Common myeloid progenitor, CD34-positive (primary cell): Measurements from ENCODE around the gene SLC17A9.

Experiments
- CTCF ChIA-PET: fragments of 350-600 bp; sonication (Branson Sonifier 250); formaldehyde crosslinking; loops from one replicate; lab custom pipeline; 2021; ENCODE audit warnings: antibody characterized with exemption; lab: Charles Lee
- POLR2A ChIA-PET: fragments of 350-600 bp; sonication (Branson Sonifier 250); formaldehyde crosslinking; loops from one replicate; lab custom pipeline; 2021; ENCODE audit warnings: antibody characterized with exemption; lab: Charles Lee
- DNase-seq, 3 donors: peaks; one replicate each; pipeline versions ENCODE4 v3.0.0 to v3.0.0-alpha.2; 2013
- H3K27ac ChIP-seq, 2 experiments: 1 replicate in 1 of 2; 2 replicates in 1 of 2; pipeline ENCODE4 v1.7.0; 2013; ENCODE audit warnings: inconsistent platforms in 2 of 2, low read length in 2 of 2, mild to moderate bottlenecking in 2 of 2, low read depth in 1 of 2, moderate library complexity in 1 of 2; ENCODE audit not compliant: severe bottlenecking in 2 of 2, insufficient read depth in 1 of 2, poor library complexity in 1 of 2
- H3K27me3 ChIP-seq, 5 experiments: replicated peaks in 2 of 5; 1 replicate in 3 of 5; 2 replicates in 2 of 5; pipeline versions ENCODE4 v1.6.1 to v1.7.0; 2013; ENCODE audit warnings: low read length in 4 of 5, mild to moderate bottlenecking in 2 of 5, moderate library complexity in 2 of 5, inconsistent platforms in 1 of 5; ENCODE audit not compliant: insufficient read depth in 5 of 5, control insufficient read depth in 4 of 5
- H3K36me3 ChIP-seq, 4 experiments: 1 replicate in 2 of 4; 2 replicates in 2 of 4; pipeline versions ENCODE4 v1.6.1 to v1.7.0; 2013; ENCODE audit warnings: low read length in 3 of 4, control low read depth in 1 of 4, mild to moderate bottlenecking in 1 of 4; ENCODE audit not compliant: control insufficient read depth in 4 of 4, insufficient read depth in 4 of 4
- H3K4me1 ChIP-seq, 4 experiments: 1 replicate in 3 of 4; 2 replicates in 1 of 4; pipeline versions ENCODE4 v1.6.1 to v1.7.1; 2013; ENCODE audit warnings: low read length in 3 of 4, mild to moderate bottlenecking in 3 of 4, control low read depth in 1 of 4, inconsistent platforms in 1 of 4, moderate library complexity in 1 of 4; ENCODE audit not compliant: control insufficient read depth in 4 of 4, insufficient read depth in 4 of 4; ENCODE audit errors: control extremely low read depth in 1 of 4
- H3K4me3 ChIP-seq, 7 experiments: 1 replicate in 4 of 7; 2 replicates in 3 of 7; pipeline versions ENCODE4 v1.5.1 to v1.7.0; 2013; ENCODE audit warnings: mild to moderate bottlenecking in 7 of 7, low read length in 6 of 7, moderate library complexity in 6 of 7, inconsistent platforms in 2 of 7, low read depth in 2 of 7, control low read depth in 1 of 7; ENCODE audit not compliant: insufficient read depth in 4 of 7, control insufficient read depth in 1 of 7; ENCODE audit errors: extremely low read depth in 1 of 7
- H3K9me3 ChIP-seq, 5 experiments: 1 replicate in 4 of 5; 2 replicates in 1 of 5; pipeline versions ENCODE4 v1.6.1 to v1.7.1; 2013; ENCODE audit warnings: low read length in 4 of 5, mild to moderate bottlenecking in 2 of 5, inconsistent platforms in 1 of 5, low read depth in 1 of 5, moderate library complexity in 1 of 5; ENCODE audit not compliant: control insufficient read depth in 4 of 5, insufficient read depth in 2 of 5; ENCODE audit errors: control extremely low read depth in 1 of 5
- WGBS: methylation state at CpG from one replicate; pipeline ENCODE4 v1.1.5; 2013; ENCODE audit not compliant: insufficient coverage; 5-methylcytosine and 5-hydroxymethylcytosine counted together

SLC17A9 gene

DNA sequence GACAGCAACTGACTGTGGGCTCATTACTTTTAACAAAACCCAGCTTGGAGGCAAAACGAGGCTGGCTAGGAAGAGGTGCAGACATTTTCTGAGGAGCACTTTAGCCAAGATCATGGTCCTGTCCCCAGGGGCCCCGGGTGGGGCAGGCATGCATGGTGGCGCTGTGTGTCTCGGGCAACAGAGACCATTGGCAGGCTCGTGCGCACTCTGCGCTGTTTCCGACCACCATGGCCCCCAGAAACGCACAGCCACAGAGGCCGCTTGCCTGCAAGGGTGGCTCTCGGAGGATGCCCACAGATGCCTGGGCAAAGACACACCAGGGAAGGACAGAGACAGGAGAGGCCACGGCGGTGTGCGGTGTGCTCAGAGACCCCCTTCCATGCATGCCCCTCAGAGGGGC, 47.5 kb downstream of the SLC17A9 start:
- Histone ChIP-seq H3K27me3 (peaks cover 6 to 51% (median 30%) of the 10 kb centered on the region in 5 experiments), H3K36me3 (no peaks in the 10 kb centered on the region), H3K27ac (no peak overlapping the region), H3K4me3 (no peak overlapping the region), H3K9me3 (no peaks in the 10 kb centered on the region), H3K4me1 (peaks cover 0 to 30% (median 19%) of the 10 kb centered on the region in 4 experiments)
- POLR2A ChIA-PET, result interaction anchor here (1.1 to 3.5 kb wide), 2 partner anchors 19 to 22 kb away, joined by 7 to 12 read pairs; no protein-coding TSS in a partner anchor
- no peak for DNase-seq
- CTCF ChIA-PET, result interaction anchor here (1.3 to 1.4 kb wide), 2 partner anchors 9 kb away, joined by 4 read pairs; no protein-coding TSS in a partner anchor
- WGBS, result 89% methylated on average over 14 of the region's 14 CpGs

GRCh38 chr20:63000958-63001357, 48.4 kb downstream of the SLC17A9 start:
- WGBS, result 76% methylated on average over 11 of the region's 11 CpGs
- Histone ChIP-seq H3K9me3 (no peaks in the 10 kb centered on the region), H3K27me3 (peaks cover 6 to 60% (median 38%) of the 10 kb centered on the region in 5 experiments), H3K36me3 (no peaks in the 10 kb centered on the region), H3K4me3 (no peak overlapping the region), H3K27ac (no peak overlapping the region), H3K4me1 (peaks cover 0 to 38% (median 23%) of the 10 kb centered on the region in 4 experiments)
- CTCF ChIA-PET, result interaction anchor here (1.3 kb wide), 1 partner anchor 13 kb away, joined by 3 read pairs; no protein-coding TSS in a partner anchor
- no peak for DNase-seq
- POLR2A ChIA-PET, result interaction anchor here (3.5 kb wide), 1 partner anchor 23 kb away, joined by 12 read pairs; no protein-coding TSS in a partner anchor

DNA sequence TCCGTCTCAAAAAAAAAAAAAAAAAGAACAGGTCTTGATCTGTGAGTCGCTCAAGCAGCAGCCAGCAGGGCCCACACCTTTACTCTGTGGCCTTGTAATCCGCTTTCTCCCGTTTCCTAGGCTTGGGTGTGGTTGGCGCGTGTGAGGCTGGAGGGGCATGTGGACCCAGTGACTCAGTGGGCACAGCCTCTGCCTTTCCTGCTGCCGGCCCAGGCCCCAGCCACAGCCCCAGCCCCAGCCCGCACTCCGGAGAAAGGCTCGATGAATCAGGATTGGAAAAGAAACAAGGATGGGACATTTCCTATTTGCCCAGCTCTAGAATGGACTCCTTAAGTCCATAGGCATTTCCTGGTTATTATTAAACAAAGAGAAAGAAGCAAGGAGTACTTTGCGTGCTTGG, 50.0 kb downstream of the SLC17A9 start:
- H3K9me3 ChIP-seq, result no peaks in the 10 kb centered on the region
- ChIA-PET POLR2A (no interaction called here), CTCF (interaction anchor here (0.6 kb wide), 1 partner anchor 101 kb away, joined by 3 read pairs; no protein-coding TSS in a partner anchor)
- no peak overlapping the region for H3K27ac ChIP-seq
- WGBS, result 93% methylated on average over 11 of the region's 11 CpGs
- H3K4me1 ChIP-seq, result peaks cover 0 to 50% (median 29%) of the 10 kb centered on the region in 4 experiments
- peaks cover 6 to 74% (median 41%) of the 10 kb centered on the region in 5 experiments for H3K27me3 ChIP-seq
- H3K36me3 ChIP-seq, result no peaks in the 10 kb centered on the region
- DNase-seq, result no peak
- H3K4me3 ChIP-seq, result no peak overlapping the region

GRCh38 chr20:63003546-63003945, 51.0 kb downstream of the SLC17A9 start:
- 58% methylated on average over 9 of the region's 13 CpGs for WGBS
- Histone ChIP-seq H3K9me3 (no peaks in the 10 kb centered on the region), H3K36me3 (no peaks in the 10 kb centered on the region), H3K4me3 (no peak overlapping the region), H3K27me3 (peaks cover 6 to 79% (median 50%) of the 10 kb centered on the region in 5 experiments), H3K27ac (no peak overlapping the region), H3K4me1 (peaks cover 0 to 55% (median 30%) of the 10 kb centered on the region in 4 experiments)
- POLR2A ChIA-PET, result interaction anchor here (0.8 to 5.1 kb wide), 2 partner anchors 24 to 31 kb away, joined by 3 to 24 read pairs; no protein-coding TSS in a partner anchor
- CTCF ChIA-PET, result interaction anchor here (1.3 kb wide), 2 partner anchors 16 to 54 kb away, joined by 3 to 4 read pairs; no protein-coding TSS in a partner anchor
- peak in 1 of 3 donors; percentile 4 for DNase-seq

DNA sequence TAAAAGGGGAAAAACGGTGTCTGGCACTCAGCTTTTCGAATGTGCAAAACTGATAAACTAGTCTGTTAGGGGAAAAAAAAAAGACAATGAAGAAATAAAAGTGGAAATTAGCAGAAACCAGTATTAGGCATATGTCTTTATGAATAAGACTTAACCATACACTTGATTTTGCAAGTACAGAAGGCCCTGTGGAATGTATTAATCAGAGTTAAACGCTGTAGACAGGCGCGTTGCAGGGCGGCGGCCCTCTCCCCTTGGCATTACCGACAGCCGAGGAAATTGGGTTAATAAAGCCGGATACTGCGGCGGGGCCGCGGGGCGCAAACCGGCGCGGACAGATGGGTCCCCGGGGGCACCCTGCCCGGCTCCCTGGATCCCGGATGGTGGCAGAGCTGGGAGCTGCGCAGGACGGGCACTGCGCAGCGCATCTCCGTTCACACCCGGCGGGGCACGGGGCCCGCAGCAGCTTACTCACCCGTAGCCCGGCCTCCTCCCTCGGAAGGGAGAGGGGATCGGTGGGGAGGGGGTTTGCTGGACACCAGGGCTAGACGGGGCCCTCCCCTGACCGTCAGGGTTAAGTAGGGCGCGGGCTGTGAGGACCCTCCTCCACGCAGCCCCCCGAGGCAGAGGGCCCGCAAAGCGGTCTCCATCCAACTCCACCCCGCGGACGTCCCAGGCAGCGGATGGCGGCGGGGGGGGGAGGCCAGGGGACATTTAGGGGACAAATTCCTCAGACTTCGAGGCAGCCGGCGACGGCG, 52.3 kb downstream of the SLC17A9 start:
- H3K36me3 ChIP-seq, result no peaks in the 10 kb centered on the region
- peaks cover 0 to 59% (median 38%) of the 10 kb centered on the region in 4 experiments for H3K4me1 ChIP-seq
- ChIA-PET CTCF (interaction anchor here (1.0 to 1.5 kb wide), 3 partner anchors 55 to 111 kb away, joined by 3 to 4 read pairs (median 4); no protein-coding TSS in a partner anchor), POLR2A (interaction anchor here (2.7 to 5.1 kb wide), 2 partner anchors 25 to 32 kb away, joined by 10 to 24 read pairs; no protein-coding TSS in a partner anchor)
- DNase-seq, result peak in 2 of 3 donors; percentile 31 to 51
- 2% methylated on average over 23 of the region's 53 CpGs for WGBS
- no peak overlapping the region for H3K27ac ChIP-seq
- peak overlapping the region in 3 of 7 experiments; percentile 13 to 19 (median 19) for H3K4me3 ChIP-seq
- H3K9me3 ChIP-seq, result no peaks in the 10 kb centered on the region
- peaks cover 6 to 89% (median 52%) of the 10 kb centered on the region in 5 experiments for H3K27me3 ChIP-seq

DNA sequence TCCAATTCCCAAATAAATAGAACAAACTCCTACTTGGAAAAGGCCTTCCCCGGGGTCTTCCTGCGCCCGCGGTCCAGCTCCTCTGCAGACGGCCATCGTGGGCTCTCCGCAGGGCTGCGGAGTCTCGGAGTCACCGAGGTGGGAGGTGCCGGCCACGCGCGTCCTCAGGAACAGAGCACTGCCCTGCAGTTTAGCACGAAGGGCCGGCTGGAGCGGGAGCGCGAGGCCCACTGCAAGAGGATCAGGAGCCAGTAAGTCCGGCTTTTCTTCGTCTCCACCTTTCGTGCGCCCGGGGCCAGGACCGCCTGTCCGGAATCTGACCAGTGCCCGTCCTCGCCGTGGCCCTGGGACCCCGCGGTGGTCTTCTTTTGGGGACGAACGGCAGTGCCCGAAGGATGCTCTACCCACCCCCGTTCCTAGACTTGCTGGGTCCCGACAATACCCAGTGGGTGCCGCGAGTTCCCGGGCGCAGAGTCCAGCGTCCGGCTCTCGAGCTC, 52.9 kb downstream of the SLC17A9 start:
- no peaks in the 10 kb centered on the region for H3K36me3 ChIP-seq
- H3K4me3 ChIP-seq, result no peak overlapping the region
- peaks cover 6 to 91% (median 52%) of the 10 kb centered on the region in 5 experiments for H3K27me3 ChIP-seq
- H3K27ac ChIP-seq, result no peak overlapping the region
- WGBS, result 8% methylated on average over 39 of the region's 43 CpGs
- CTCF ChIA-PET, result interaction anchor here (1.0 to 1.5 kb wide), 2 partner anchors 97 to 112 kb away, joined by 3 to 4 read pairs; no protein-coding TSS in a partner anchor
- DNase-seq, result peak in 1 of 3 donors; percentile 13
- H3K9me3 ChIP-seq, result no peaks in the 10 kb centered on the region
- peaks cover 0 to 59% (median 41%) of the 10 kb centered on the region in 4 experiments for H3K4me1 ChIP-seq
- POLR2A ChIA-PET, result interaction anchor here (2.7 to 5.1 kb wide), 2 partner anchors 26 to 33 kb away, joined by 10 to 24 read pairs; no protein-coding TSS in a partner anchor
